Calu3 (cell line): ENCODE data around the gene FOXP1. TPM values are rescaled to one million over a fixed set of nuclear protein-coding genes. Genes with fewer than 3 reads are reported as not detected.

Experiments
- BruUV-seq: library from RNA; stranded (reverse); fragments of 400-500 nt; replicated peaks from 2 replicates; lab custom pipeline; 2021; lab: Mats Ljungman, UMichigan
- CTCF ChIA-PET: fragments of 300-600 bp; sonication (Branson Sonifier 250); formaldehyde crosslinking; loops from one replicate; lab custom pipeline; 2022; ENCODE audit warnings: antibody characterized with exemption; lab: Charles Lee
- DNase-seq: peaks from one replicate; pipeline ENCODE4 v3.0.0; 2022
- H3K27ac Mint-ChIP-seq: one replicate; pipeline ENCODE4 v1.8.0; 2022; ENCODE audit warnings: mixed read lengths; ENCODE audit not compliant: unreplicated experiment
- H3K27me3 Mint-ChIP-seq: one replicate; pipeline ENCODE4 v1.8.0; 2022; ENCODE audit warnings: mixed read lengths; ENCODE audit not compliant: unreplicated experiment
- H3K36me3 Mint-ChIP-seq: one replicate; pipeline ENCODE4 v1.8.0; 2022; ENCODE audit warnings: mild to moderate bottlenecking, moderate library complexity, mixed read lengths; ENCODE audit not compliant: insufficient read depth, unreplicated experiment
- H3K4me1 Mint-ChIP-seq: one replicate; pipeline ENCODE4 v1.8.0; 2022; ENCODE audit warnings: mild to moderate bottlenecking, low read depth, mixed read lengths; ENCODE audit not compliant: unreplicated experiment
- H3K4me3 Mint-ChIP-seq: one replicate; pipeline ENCODE4 v1.8.0; 2022; ENCODE audit warnings: mild to moderate bottlenecking, low read depth, moderate library complexity, mixed read lengths; ENCODE audit not compliant: unreplicated experiment
- H3K9me3 Mint-ChIP-seq: one replicate; pipeline ENCODE4 v1.8.0; 2022; ENCODE audit warnings: low read depth, mixed read lengths; ENCODE audit not compliant: unreplicated experiment
- CTCF ChIP-seq: fragments of 200-600 bp; IDR thresholded peaks from one replicate; pipeline ENCODE4 v1.8.0; 2022; ENCODE audit warnings: antibody characterized with exemption; ENCODE audit not compliant: unreplicated experiment
- intact Hi-C: fragments of 100-400 bp; cut with micrococcal nuclease; formaldehyde crosslinking; loops from one replicate; pipeline ENCODE4 v1.10.0; 2022; ENCODE audit not compliant: unreplicated experiment
- total RNA-seq: library from RNA; stranded (reverse); gene quantifications from 2 replicates; pipeline ENCODE4 v1.2.3, GENCODE V29; 2022

FOXP1 gene
- total RNA-seq, 1 experiment from 2014 or later = 82.8 TPM

- Mint-ChIP-seq H3K27me3 (no peaks in the 10 kb centered on the region), H3K9me3 (peaks cover 2% of the 10 kb centered on the region), H3K4me3 (no peak overlapping the region), H3K36me3 (peaks cover 9% of the 10 kb centered on the region), H3K27ac (no peak overlapping the region), H3K4me1 (peaks cover 14% of the 10 kb centered on the region)
- no peak for TF ChIP-seq CTCF
- BruUV-seq = no TSS peak
- intact Hi-C loops = no loop called here
- CTCF ChIA-PET = no interaction called here
- no peak for DNase-seq
Observed at GRCh38 chr3:71492566-71492965, 91.0 kb downstream of the FOXP1 start.

- Mint-ChIP-seq H3K27me3 (no peaks in the 10 kb centered on the region), H3K4me1 (peaks cover 6% of the 10 kb centered on the region), H3K4me3 (no peak overlapping the region), H3K27ac (no peak overlapping the region), H3K36me3 (peaks cover 4% of the 10 kb centered on the region), H3K9me3 (peaks cover 2% of the 10 kb centered on the region)
- intact Hi-C loops = no loop called here
- TF ChIP-seq CTCF = no peak
- CTCF ChIA-PET = no interaction called here
- BruUV-seq = no TSS peak
- no peak for DNase-seq
Observed at GRCh38 chr3:71491154-71491752, 92.3 kb downstream of the FOXP1 start.

GRCh38 chr3:71490692-71491091, 92.8 kb downstream of the FOXP1 start:
- Mint-ChIP-seq H3K4me3 (no peak overlapping the region), H3K36me3 (no peaks in the 10 kb centered on the region), H3K27me3 (no peaks in the 10 kb centered on the region), H3K27ac (no peak overlapping the region), H3K9me3 (peaks cover 2% of the 10 kb centered on the region), H3K4me1 (peaks cover under 1% of the 10 kb centered on the region)
- intact Hi-C loops = no loop called here
- BruUV-seq = no TSS peak
- no peak for DNase-seq
- CTCF ChIA-PET = no interaction called here
- TF ChIP-seq CTCF = no peak

GRCh38 chr3:71489315-71489761, 94.2 kb downstream of the FOXP1 start:
- no peak for TF ChIP-seq CTCF
- no peak overlapping the region for H3K27ac Mint-ChIP-seq
- H3K4me3 Mint-ChIP-seq = no peak overlapping the region
- H3K4me1 Mint-ChIP-seq = no peaks in the 10 kb centered on the region
- H3K9me3 Mint-ChIP-seq = peaks cover 2% of the 10 kb centered on the region
- BruUV-seq = no TSS peak
- H3K27me3 Mint-ChIP-seq = no peaks in the 10 kb centered on the region
- CTCF ChIA-PET = no interaction called here
- no peaks in the 10 kb centered on the region for H3K36me3 Mint-ChIP-seq
- intact Hi-C loops = no loop called here
- DNase-seq = no peak
